Left renal pelvis (tissue), 4 donors: ENCODE data around the gene TSC22D4. TPM values are rescaled to one million over a fixed set of nuclear protein-coding genes. Genes with fewer than 3 reads are reported as not detected.

Experiments
- DNase-seq, 4 donors: peaks; one replicate each; pipeline ENCODE4 v3.0.0-alpha.2; 2013; ENCODE audit warnings: low read depth in 4 of 4, low spot score in 3 of 4
- polyA plus RNA-seq, 4 donors: library from polyadenylated mRNA; unstranded; fragments of 120-200 nt; gene quantifications; one replicate each; pipeline ENCODE4 v1.2.1, GENCODE V29; 2013; ENCODE audit not compliant: insufficient read length in 4 of 4

Gene TSC22D4
- polyA plus RNA-seq, 4 donors: 29.1 to 57.6 (median 33.6) TPM

GRCh38 chr7:100493476-100494264 lies 14.7 kb upstream of the TSC22D4 start:
- no peak for DNase-seq

GRCh38 chr7:100492738-100493475 lies 13.9 kb upstream of the TSC22D4 start:
- no peak for DNase-seq

DNA sequence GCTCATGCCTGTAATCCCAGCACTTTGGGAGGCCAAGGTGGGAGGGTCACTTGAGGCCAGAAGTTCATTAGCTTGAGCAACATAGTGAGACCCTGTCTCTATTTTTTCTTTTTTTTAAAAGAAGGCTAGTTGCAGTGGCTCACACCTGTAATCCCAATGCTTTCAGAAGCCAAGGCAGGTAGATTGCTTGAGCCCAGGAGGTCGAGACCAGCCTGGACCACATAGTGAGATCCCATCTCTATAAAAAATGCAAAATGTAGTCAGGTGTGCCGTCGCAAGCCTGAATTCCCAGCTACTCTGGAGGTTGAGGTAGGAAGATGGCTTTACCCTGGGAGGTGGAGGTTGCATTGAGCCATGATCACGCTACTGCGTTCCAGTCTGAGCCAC lies 12.2 kb upstream of the TSC22D4 start:
- no peak for DNase-seq

DNA sequence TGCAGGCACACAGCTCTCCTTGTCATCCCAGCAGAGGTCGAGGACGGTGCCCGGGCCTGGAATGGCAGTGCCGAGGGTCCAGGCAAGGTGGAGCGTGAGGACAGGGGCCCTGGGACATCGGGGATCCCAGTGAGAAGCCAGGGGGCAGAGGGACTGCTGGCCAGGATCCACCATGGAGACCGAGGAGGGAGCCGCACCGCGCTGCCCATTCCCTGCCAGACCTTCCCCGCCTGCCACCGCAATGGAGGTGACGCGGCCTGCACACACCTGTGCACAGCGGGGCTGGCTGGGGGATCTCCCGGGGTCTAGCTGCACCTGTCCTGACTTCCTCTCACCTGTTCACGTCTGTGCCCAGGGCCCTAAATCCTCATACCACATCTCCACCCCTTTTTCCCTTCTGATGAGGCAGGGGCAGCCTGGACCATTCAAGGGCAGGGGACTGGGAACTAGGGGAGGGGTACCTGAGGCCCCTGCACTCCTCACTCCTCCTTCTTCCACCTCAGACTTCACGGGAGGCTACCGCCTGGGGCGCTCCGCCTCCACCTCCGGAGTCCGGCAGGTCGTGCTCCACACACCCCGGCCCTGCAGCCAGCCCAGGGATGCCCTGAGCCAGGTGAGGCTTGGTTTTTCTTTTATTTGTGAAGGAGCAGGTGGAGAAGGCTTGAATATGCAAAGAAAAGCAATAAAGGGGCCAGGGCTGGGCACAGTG lies 11.6 kb upstream of the TSC22D4 start:
- DNase-seq: no peak

GRCh38 chr7:100489824-100490223 lies 10.8 kb upstream of the TSC22D4 start:
- peak; percentile 82 to 93 (median 88) for DNase-seq

- DNase-seq: no peak
Observed at GRCh38 chr7:100489121-100489520, 10.1 kb upstream of the TSC22D4 start.

GRCh38 chr7:100488333-100489095 lies 9.5 kb upstream of the TSC22D4 start:
- DNase-seq: no peak

GRCh38 chr7:100486753-100487446 lies 7.9 kb upstream of the TSC22D4 start:
- no peak for DNase-seq

GRCh38 chr7:100486111-100486636 lies 7.2 kb upstream of the TSC22D4 start:
- DNase-seq: no peak

GRCh38 chr7:100485471-100485876 lies 6.5 kb upstream of the TSC22D4 start:
- no peak for DNase-seq

DNA sequence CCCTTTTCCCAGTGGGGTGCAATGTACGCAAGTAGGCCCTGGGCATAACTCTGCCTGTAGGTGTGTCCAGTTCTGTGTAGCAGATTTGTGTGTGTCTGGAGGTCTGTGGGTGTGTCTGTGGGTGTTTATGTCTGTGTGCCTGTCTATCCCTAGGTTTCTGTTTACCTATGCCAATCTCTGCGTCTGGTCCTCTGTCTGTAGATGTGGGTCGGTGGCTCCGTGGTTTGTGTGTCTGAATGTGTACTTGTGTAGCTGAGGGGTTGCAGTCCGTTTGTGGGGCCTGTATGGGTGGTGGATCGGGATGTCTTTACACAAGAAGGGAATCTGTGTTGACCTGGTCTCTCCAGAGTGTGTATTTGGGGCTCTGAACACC lies 5.6 kb upstream of the TSC22D4 start:
- DNase-seq: no peak

- DNase-seq: peak in 1 of 4 donors; percentile 53
Observed at GRCh38 chr7:100483722-100484672, 5.0 kb upstream of the TSC22D4 start, which contains the start of gene NYAP1. TSS of gene NYAP1 (plus strand) at chr7:100483927. CDS start at chr7:100485312, 1,385 bp downstream.

DNA sequence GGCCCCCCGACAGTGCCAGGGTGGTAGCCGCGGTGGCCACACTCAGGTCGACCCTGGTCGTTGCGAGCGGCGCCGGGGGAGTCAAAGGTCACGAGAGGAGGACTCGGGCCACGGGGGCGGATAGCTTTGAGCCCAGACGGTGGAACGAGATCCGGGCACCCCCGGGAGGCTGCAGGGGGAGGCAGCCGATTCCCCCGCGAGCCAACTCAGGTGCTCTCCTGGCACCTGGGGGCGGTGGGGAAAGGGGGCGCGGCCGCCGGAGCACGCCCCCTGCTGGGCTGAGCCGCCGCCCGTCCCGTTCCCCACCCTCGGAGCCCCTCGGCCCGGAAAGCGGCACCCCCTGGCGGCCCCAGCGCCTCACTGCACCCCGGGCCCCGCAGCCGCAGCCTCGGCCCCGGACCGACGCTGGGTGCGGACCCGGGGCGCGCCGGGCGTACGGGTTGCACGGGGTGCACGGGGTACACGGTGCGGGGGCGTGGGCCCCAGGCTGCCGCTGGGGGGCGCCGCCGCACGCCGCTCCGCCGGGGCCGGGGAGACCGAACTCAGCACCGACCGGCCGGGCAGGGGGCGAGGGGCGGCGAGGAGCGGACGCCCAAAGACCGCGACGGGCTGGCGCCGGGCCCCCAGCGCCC lies 4.2 kb upstream of the TSC22D4 start:
- DNase-seq: no peak

DNA sequence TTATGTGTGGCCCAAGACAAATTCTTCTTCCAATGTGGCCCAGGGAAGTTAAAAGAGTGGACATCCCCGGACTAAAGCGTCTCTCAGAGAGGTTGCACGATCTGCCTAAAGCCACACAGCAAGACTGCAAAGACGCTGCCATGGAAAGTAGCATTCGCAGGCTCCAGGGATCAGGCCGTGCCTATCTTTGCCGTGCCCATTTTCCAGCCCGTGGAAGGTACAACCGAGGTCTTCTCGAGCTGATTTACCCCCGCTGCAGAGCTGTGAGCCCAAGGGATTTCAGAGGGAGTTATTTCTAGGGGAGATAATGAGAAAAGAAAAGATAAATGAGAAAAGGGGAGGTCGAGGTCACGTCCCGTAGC lies 3.7 kb upstream of the TSC22D4 start:
- no peak for DNase-seq

DNA sequence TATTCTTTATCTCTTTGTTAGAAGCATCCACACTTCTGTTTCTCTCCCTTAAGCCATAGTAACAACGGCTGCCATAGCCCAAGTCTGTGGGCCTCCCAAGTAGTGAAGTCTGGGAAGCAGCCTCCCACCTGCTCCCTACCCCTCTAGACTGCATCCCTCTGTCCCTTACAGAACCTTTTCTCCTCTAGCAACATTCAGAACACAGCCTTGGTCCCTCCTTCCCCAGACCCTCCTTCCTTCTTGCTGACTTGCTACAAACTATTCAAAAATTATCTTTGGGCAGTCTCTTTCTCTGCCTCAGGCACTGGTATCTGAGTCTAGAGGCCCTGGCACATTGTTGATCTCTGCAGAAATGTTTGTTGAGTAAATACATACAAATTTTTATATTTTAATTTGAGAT lies 2.5 kb upstream of the TSC22D4 start:
- DNase-seq: no peak

GRCh38 chr7:100477871-100478267 lies 1.1 kb downstream of the TSC22D4 start:
- DNase-seq: no peak

GRCh38 chr7:100476903-100477870 lies 1.8 kb downstream of the TSC22D4 start:
- no peak for DNase-seq
